ENCODE measurements around the gene IL5.
"Not testable (repeated sequence)": the region's sequence is repeated elsewhere in the genome, so short reads cannot be mapped to it uniquely, and the experiment has no call there.

Gene IL5

GRCh38 chr5:132513618-132514336 is 29.5 kb downstream of the IL5 start:
- H3K27ac Mint-ChIP-seq; H3K9me3 Mint-ChIP-seq; H3K4me3 Mint-ChIP-seq; H3K36me3 Mint-ChIP-seq (ENCODE audit: low read depth): not testable (repeated sequence)
- Mint-ChIP-seq H3K4me1 (ENCODE audit: low read depth) (peaks cover 14% of the 10 kb centered on the region), H3K27me3 (peaks cover 24% of the 10 kb centered on the region)

GRCh38 chr5:132510076-132510475 is 33.2 kb downstream of the IL5 start:
- Mint-ChIP-seq H3K4me1 (ENCODE audit: low read depth) (peaks cover 16% of the 10 kb centered on the region), H3K36me3 (ENCODE audit: low read depth) (no peaks in the 10 kb centered on the region), H3K4me3 (no peak overlapping the region), H3K27ac (no peak overlapping the region), H3K9me3 (peaks cover 7% of the 10 kb centered on the region), H3K27me3 (peaks cover 32% of the 10 kb centered on the region)

GRCh38 chr5:132506094-132506692 is 37.1 kb downstream of the IL5 start:
- Mint-ChIP-seq H3K4me1 (ENCODE audit: low read depth) (peaks cover 19% of the 10 kb centered on the region), H3K27me3 (peaks cover 21% of the 10 kb centered on the region), H3K36me3 (ENCODE audit: low read depth) (no peaks in the 10 kb centered on the region), H3K27ac (no peak overlapping the region), H3K4me3 (no peak overlapping the region), H3K9me3 (no peaks in the 10 kb centered on the region)

DNA sequence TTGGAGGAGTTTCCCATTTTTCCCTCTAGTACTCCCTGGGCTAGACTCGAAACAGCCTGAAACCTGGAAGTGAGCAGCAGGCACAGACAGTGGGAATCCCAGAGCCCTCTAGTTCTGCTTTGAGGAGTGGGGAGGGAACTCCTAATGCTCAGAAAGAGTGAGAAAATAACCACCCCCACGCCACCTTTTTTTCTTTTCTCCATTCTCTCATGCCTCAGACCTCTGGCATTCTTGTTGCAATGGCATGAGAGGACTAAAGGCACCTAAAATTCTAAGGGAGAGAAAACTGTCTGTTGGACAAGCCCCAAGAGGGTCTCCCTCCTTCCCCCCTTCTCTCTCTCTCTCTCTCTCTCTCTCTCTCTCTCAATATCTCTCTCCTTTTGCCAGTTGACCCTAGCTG is 37.7 kb downstream of the IL5 start:
- Mint-ChIP-seq H3K9me3 (no peaks in the 10 kb centered on the region), H3K4me3 (no peak overlapping the region), H3K4me1 (ENCODE audit: low read depth) (peaks cover 24% of the 10 kb centered on the region), H3K27me3 (peaks cover 21% of the 10 kb centered on the region), H3K27ac (no peak overlapping the region), H3K36me3 (ENCODE audit: low read depth) (no peaks in the 10 kb centered on the region)

DNA sequence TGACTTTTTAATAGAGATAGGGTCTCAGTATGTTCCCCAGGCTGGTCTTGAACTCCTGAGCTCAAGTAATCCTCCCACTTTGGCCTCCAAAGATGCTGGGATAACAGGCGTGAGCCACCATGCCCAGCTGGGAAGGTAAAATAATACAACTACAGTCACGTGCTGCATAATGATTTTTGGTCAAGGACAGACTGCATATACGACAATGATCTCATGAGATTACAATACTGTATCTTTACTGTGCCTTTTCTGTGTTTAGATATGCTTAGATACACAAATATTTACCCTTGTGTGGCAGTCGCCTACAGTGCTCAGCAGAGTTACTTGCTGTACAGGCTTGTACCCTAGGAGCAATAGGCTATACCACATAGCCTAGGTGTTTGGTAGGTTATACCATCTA is 38.6 kb downstream of the IL5 start:
- Mint-ChIP-seq H3K27ac (no peak overlapping the region), H3K4me1 (ENCODE audit: low read depth) (peaks cover 24% of the 10 kb centered on the region), H3K4me3 (no peak overlapping the region), H3K36me3 (ENCODE audit: low read depth) (no peaks in the 10 kb centered on the region), H3K9me3 (no peaks in the 10 kb centered on the region), H3K27me3 (peaks cover 17% of the 10 kb centered on the region)

- peaks cover 8% of the 10 kb centered on the region for H3K27me3 Mint-ChIP-seq
- peaks cover 17% of the 10 kb centered on the region for H3K4me1 Mint-ChIP-seq (ENCODE audit: low read depth)
- no peaks in the 10 kb centered on the region for H3K36me3 Mint-ChIP-seq (ENCODE audit: low read depth)
- no peaks in the 10 kb centered on the region for H3K9me3 Mint-ChIP-seq
- H3K4me3 Mint-ChIP-seq: no peak overlapping the region
- H3K27ac Mint-ChIP-seq: no peak overlapping the region
These were observed 40.1 kb downstream of the IL5 start for GRCh38 chr5:132503244-132503643.

DNA sequence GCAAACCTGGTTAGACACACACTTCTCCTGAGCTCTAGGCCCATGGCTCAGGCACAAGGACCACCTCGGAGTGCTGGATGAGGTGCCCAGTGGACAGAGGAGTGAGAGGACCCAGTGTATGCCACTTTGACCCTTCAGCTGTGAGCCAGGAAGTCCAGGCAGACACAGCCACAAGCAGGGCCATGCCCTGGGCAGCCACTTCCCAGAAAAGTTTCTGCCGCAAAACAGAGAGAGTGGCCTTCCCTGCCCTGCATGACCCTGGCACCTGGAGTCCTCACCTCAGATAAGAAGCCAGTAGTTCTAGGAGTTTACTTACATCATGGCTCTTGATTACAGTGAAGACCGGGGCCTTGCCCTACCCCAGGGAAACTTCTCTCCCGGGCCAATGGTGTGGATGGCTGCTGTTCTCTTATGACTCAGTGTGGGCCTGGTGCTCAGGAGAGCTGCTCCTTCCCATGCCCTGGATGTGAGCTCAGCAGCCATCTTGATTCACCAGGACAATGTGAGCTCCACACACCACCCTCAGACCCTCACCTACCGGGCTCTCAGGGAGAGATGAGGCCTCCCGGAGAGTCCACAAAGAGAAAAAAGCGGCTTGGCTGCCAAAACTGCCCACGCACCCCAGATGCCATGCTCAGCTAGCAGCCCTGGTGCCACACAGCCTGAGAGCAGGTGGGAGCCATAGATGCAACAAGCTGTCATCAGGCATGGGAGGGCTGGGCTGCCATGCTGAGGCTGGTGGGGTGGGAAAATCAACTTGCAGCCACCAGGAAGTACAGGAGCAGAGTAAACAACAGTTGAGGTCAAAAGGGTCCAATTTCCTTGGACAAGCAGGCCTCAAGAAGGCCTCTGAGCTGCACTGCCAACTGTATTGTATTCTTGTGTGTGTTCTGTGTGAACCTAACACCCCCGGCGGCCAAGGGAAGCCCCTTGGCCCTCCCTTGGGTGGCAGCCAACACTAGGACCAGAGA is 41.1 kb downstream of the IL5 start:
- peaks cover 27% of the 10 kb centered on the region for H3K4me1 Mint-ChIP-seq (ENCODE audit: low read depth)
- H3K4me3 Mint-ChIP-seq: no peak overlapping the region
- peaks cover under 1% of the 10 kb centered on the region for H3K27me3 Mint-ChIP-seq
- H3K27ac Mint-ChIP-seq: no peak overlapping the region
- no peaks in the 10 kb centered on the region for H3K9me3 Mint-ChIP-seq
- no peaks in the 10 kb centered on the region for H3K36me3 Mint-ChIP-seq (ENCODE audit: low read depth)

DNA sequence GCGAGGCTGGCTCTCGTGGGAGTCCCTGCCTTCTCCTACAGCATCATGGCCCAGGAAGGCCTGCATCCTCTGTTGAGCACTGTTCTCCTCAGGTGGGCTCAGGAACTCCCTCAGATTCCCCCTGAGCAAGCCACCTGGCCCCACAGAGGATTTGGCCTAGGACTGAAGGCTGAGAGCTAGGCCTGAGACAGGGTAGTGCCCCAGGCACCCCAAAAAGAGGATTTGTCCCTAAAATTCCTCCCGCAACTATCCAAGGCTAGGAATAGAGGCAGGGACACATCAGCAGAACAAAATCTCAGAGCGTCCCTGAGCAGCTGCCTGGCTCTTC is 41.7 kb downstream of the IL5 start:
- no peaks in the 10 kb centered on the region for H3K9me3 Mint-ChIP-seq
- H3K4me1 Mint-ChIP-seq (ENCODE audit: low read depth): peaks cover 30% of the 10 kb centered on the region
- no peak overlapping the region for H3K4me3 Mint-ChIP-seq
- H3K36me3 Mint-ChIP-seq (ENCODE audit: low read depth): no peaks in the 10 kb centered on the region
- no peaks in the 10 kb centered on the region for H3K27me3 Mint-ChIP-seq
- H3K27ac Mint-ChIP-seq: no peak overlapping the region

DNA sequence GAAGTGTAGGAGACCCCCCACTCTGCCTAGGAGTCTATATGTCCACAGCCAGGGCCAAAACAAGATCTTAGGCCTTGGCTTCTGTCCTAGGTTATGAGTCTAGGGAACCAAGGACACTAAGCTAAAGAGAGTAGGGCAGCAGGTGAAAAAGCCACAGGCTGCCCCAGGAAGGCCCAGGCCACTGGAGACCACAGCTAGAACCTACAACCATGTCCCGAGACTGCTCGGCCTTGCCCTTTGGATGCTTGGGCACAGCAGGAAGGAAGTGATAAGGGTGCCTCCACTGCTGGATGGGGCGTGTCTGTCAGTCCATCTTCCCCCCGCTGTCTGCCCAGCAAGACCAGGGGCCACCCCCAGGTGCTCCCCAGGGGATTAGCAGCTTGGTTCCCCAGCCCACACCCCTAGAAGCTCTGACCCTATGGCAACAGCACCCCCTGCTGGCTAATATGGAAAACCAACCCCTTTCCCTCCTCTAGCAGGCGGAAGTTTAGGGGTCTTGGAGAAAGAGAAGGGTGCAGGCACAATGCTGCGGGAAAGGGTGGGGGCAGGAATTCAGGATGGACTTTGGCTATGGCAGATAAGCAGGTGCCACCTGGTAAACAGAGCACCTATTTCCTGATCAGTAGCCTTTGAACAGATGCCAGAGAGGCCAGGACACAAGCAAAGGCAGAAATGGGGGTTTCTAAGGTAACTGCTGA is 42.2 kb downstream of the IL5 start:
- H3K27ac Mint-ChIP-seq: peak overlapping the region; percentile 54
- no peaks in the 10 kb centered on the region for H3K27me3 Mint-ChIP-seq
- peaks cover 30% of the 10 kb centered on the region for H3K4me1 Mint-ChIP-seq (ENCODE audit: low read depth)
- no peaks in the 10 kb centered on the region for H3K36me3 Mint-ChIP-seq (ENCODE audit: low read depth)
- no peak overlapping the region for H3K4me3 Mint-ChIP-seq
- no peaks in the 10 kb centered on the region for H3K9me3 Mint-ChIP-seq

DNA sequence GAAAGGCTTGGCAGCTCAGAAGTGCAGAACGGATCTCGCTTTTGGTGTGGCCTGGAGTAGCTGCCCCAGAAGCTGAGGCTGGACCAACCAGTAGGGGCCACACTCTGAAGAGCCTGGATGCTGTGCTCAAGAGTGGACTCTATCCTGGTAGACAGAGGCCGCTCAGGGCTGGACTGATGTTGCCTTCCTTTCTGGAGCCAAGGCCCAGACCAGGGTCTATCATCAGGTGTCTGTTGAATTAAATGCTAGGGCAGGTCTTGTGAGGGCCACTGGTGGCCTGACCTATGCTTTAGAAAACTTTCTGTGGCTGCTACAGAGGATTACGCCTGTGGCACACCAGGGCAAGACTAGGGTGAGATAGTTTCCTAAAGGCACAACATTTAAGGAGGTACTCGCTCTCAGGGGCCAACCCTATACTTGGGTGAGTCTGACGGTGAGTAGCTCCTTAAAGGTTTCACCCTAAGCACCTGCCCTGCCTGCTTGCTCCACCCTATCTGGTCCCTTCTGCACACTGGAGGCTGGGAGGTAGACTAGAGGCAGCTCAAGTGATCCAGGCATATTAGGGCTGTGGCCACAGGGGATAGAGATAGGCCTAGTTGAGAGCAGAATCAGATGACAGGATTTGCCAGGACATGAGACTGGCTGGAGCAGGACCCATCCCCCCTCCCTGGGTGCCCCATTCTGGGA is 42.9 kb downstream of the IL5 start:
- Mint-ChIP-seq H3K27ac (peak overlapping the region; percentile 2), H3K27me3 (no peaks in the 10 kb centered on the region), H3K36me3 (ENCODE audit: low read depth) (no peaks in the 10 kb centered on the region)

DNA sequence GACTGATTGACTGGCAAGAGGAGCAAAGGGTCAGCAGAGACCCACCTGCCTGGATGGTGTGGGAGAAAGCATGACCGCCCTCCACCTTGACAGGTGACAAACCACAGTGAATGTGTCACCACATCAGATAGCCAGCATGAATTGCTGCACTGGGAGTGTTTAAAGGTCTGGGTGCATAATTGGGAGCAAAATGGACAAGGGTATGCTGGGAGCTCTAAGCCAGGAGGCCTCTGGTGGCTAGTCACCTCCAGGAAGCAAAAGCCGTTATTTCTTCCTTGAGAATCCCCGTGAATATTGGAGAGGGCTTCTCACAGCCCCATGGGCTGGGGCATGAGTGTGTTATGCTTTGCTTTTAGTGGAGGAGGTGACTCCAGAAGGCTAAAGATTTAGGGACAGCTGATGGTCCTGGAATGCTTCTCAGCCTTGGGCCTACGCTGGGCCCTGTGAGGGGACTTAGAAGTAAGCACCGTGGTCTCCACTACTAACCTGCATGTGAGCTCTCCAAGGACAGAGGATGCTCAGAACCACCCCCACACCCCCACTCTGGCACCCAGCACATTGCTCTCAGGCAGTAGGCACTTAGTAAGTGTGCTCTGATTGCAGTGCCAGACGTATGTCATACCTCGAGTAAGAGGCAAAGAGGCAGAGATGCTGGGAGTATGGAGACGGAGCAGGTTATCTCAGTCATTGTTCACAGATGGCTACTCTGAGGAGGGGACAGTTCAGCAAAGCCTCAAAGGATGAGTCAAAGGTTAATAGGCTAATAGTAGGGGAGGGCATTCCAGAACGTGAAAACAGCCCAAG is 43.7 kb downstream of the IL5 start:
- H3K4me1 Mint-ChIP-seq (ENCODE audit: low read depth): peaks cover 40% of the 10 kb centered on the region
- no peaks in the 10 kb centered on the region for H3K27me3 Mint-ChIP-seq
- H3K4me3 Mint-ChIP-seq: no peak overlapping the region
- H3K27ac Mint-ChIP-seq: no peak overlapping the region
- H3K36me3 Mint-ChIP-seq (ENCODE audit: low read depth): no peaks in the 10 kb centered on the region
- H3K9me3 Mint-ChIP-seq: no peaks in the 10 kb centered on the region

More for the DNA sequence above, 42.9 kb downstream of the IL5 start:
- Mint-ChIP-seq H3K4me3 (no peak overlapping the region), H3K9me3 (no peaks in the 10 kb centered on the region), H3K4me1 (ENCODE audit: low read depth) (peaks cover 33% of the 10 kb centered on the region)

GRCh38 chr5:132498686-132499271 is 44.5 kb downstream of the IL5 start:
- H3K36me3 Mint-ChIP-seq (ENCODE audit: low read depth): no peaks in the 10 kb centered on the region
- H3K4me3 Mint-ChIP-seq: no peak overlapping the region
- no peak overlapping the region for H3K27ac Mint-ChIP-seq
- H3K9me3 Mint-ChIP-seq: no peaks in the 10 kb centered on the region
- peaks cover 49% of the 10 kb centered on the region for H3K4me1 Mint-ChIP-seq (ENCODE audit: low read depth)
- H3K27me3 Mint-ChIP-seq: no peaks in the 10 kb centered on the region

DNA sequence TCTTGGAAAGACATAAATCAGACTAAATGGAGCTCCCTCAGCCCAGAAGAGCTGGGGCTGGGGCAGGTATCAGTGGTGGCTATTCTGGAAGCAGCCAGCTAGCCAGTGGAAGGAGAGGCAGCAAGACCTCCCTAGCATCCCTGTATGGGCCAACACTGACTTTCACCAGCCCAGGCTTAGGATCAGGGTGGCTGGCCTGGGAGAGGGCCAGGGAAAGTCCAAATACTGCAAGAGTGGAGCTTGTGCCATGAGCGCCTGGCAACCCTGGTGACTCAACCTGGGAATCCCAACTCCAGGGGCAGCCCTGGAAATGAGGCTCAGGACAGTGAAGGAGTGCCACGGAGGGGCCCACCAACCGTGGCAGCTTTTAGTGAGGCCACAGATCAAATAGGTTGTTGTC is 45.2 kb downstream of the IL5 start:
- H3K27me3 Mint-ChIP-seq: no peaks in the 10 kb centered on the region
- H3K27ac Mint-ChIP-seq: peak overlapping the region; percentile 43
- no peaks in the 10 kb centered on the region for H3K36me3 Mint-ChIP-seq (ENCODE audit: low read depth)
- H3K4me3 Mint-ChIP-seq: no peak overlapping the region
- H3K9me3 Mint-ChIP-seq: no peaks in the 10 kb centered on the region
- peaks cover 55% of the 10 kb centered on the region for H3K4me1 Mint-ChIP-seq (ENCODE audit: low read depth)
